HUES64 (cell line): Measurements from ENCODE around the gene AMER2.
"Not testable (repeated sequence)": the region's sequence is repeated elsewhere in the genome, so short reads cannot be mapped to it uniquely, and the experiment has no call there.

Experiments used
- H3K27ac ChIP-seq: 2 replicates; pipeline ENCODE4 v1.7.0; 2013; ENCODE audit warnings: low read depth, low read length, inconsistent platforms
- H3K27me3 ChIP-seq: 2 replicates; pipeline ENCODE4 v1.6.1; 2013; ENCODE audit warnings: mild to moderate bottlenecking, low read length; ENCODE audit not compliant: insufficient read depth
- H3K36me3 ChIP-seq: 2 replicates; pipeline ENCODE4 v1.6.1; 2013; ENCODE audit warnings: mild to moderate bottlenecking, low read length; ENCODE audit not compliant: insufficient read depth
- H3K4me1 ChIP-seq: 2 replicates; pipeline ENCODE4 v1.6.1; 2013; ENCODE audit warnings: mild to moderate bottlenecking, low read length, moderate library complexity; ENCODE audit not compliant: insufficient read depth
- H3K4me3 ChIP-seq: 2 replicates; pipeline ENCODE4 v1.5.1; 2013; ENCODE audit warnings: mild to moderate bottlenecking, low read length, moderate library complexity
- H3K9ac ChIP-seq: 2 replicates; pipeline ENCODE4 v1.6.1; 2013; ENCODE audit warnings: mild to moderate bottlenecking, low read depth, low read length
- H3K9me3 ChIP-seq: 2 replicates; pipeline ENCODE4 v1.6.1; 2013; ENCODE audit warnings: low read depth, low read length; ENCODE audit not compliant: insufficient read depth
- WGBS: fragments of 150-250, 120-280 bp; methylation state at CpG from one replicate; pipeline ENCODE4 v1.1.7; 2013; ENCODE audit warnings: missing lambda C conversion rate; 5-methylcytosine and 5-hydroxymethylcytosine counted together

The AMER2 gene

GRCh38 chr13:25170554-25171111 is 1.5 kb downstream of the AMER2 start:
- H3K9ac ChIP-seq = peak overlapping the region; percentile 22; the same call in 1 of the 2 replicates
- peaks cover 63% of the 10 kb centered on the region for H3K27me3 ChIP-seq
- no peaks in the 10 kb centered on the region for H3K36me3 ChIP-seq
- H3K4me1 ChIP-seq = peaks cover 15% of the 10 kb centered on the region
- H3K4me3 ChIP-seq = peak overlapping the region; percentile 54
- H3K9me3 ChIP-seq = no peaks in the 10 kb centered on the region
- H3K27ac ChIP-seq = no peak overlapping the region
- whole genome bisulfite sequencing = 1% methylated on average over 75 of the region's 75 CpGs

GRCh38 chr13:25169951-25170553 is 2.0 kb downstream of the AMER2 start:
- H3K9ac ChIP-seq = peak overlapping the region; percentile 22; the same call in 1 of the 2 replicates
- no peaks in the 10 kb centered on the region for H3K36me3 ChIP-seq
- H3K27me3 ChIP-seq = peaks cover 63% of the 10 kb centered on the region
- H3K9me3 ChIP-seq = no peaks in the 10 kb centered on the region
- peaks cover 21% of the 10 kb centered on the region for H3K4me1 ChIP-seq
- no peak overlapping the region for H3K27ac ChIP-seq
- 84% methylated on average over 37 of the region's 37 CpGs for WGBS
- peak overlapping the region; percentile 54 for H3K4me3 ChIP-seq

- no peak overlapping the region for H3K4me3 ChIP-seq
These were observed 2.7 kb downstream of the AMER2 start for GRCh38 chr13:25169356-25169755.

GRCh38 chr13:25168790-25169189 is 3.3 kb downstream of the AMER2 start:
- no peak overlapping the region for H3K4me3 ChIP-seq
- H3K27ac ChIP-seq = no peak overlapping the region
- 56% methylated on average over 3 of the region's 3 CpGs for WGBS
- H3K27me3 ChIP-seq = peaks cover 56% of the 10 kb centered on the region
- H3K36me3 ChIP-seq = no peaks in the 10 kb centered on the region
- peaks cover 20% of the 10 kb centered on the region for H3K4me1 ChIP-seq
- no peak overlapping the region for H3K9ac ChIP-seq
- H3K9me3 ChIP-seq = no peaks in the 10 kb centered on the region

More at GRCh38 chr13:25169356-25169755, 2.7 kb downstream of the AMER2 start:
- Histone ChIP-seq H3K27me3 (peaks cover 62% of the 10 kb centered on the region), H3K4me1 (peaks cover 21% of the 10 kb centered on the region), H3K9me3 (no peaks in the 10 kb centered on the region), H3K9ac (no peak overlapping the region), H3K27ac (no peak overlapping the region), H3K36me3 (no peaks in the 10 kb centered on the region)
- 93% methylated on average over 12 of the region's 12 CpGs for WGBS

GRCh38 chr13:25167382-25168174 is 4.5 kb downstream of the AMER2 start:
- H3K4me3 ChIP-seq = no peak overlapping the region
- no peaks in the 10 kb centered on the region for H3K36me3 ChIP-seq
- no peak overlapping the region for H3K27ac ChIP-seq
- no peaks in the 10 kb centered on the region for H3K9me3 ChIP-seq
- H3K4me1 ChIP-seq = peaks cover 10% of the 10 kb centered on the region
- WGBS = 87% methylated on average over 2 of the region's 3 CpGs
- H3K27me3 ChIP-seq = peaks cover 44% of the 10 kb centered on the region
- H3K9ac ChIP-seq = no peak overlapping the region

GRCh38 chr13:25166306-25166705 is 5.8 kb downstream of the AMER2 start:
- peaks cover 32% of the 10 kb centered on the region for H3K27me3 ChIP-seq
- no peaks in the 10 kb centered on the region for H3K36me3 ChIP-seq
- no peak overlapping the region for H3K9ac ChIP-seq
- H3K4me3 ChIP-seq = no peak overlapping the region
- H3K4me1 ChIP-seq = peaks cover 10% of the 10 kb centered on the region; the same call in 1 of the 2 replicates
- H3K9me3 ChIP-seq = no peaks in the 10 kb centered on the region
- no peak overlapping the region for H3K27ac ChIP-seq
- 93% methylated on average over 2 of the region's 3 CpGs for WGBS

GRCh38 chr13:25165663-25166062 is 6.4 kb downstream of the AMER2 start:
- no peak overlapping the region for H3K4me3 ChIP-seq
- peaks cover 10% of the 10 kb centered on the region; the same call in 1 of the 2 replicates for H3K4me1 ChIP-seq
- H3K27ac ChIP-seq = no peak overlapping the region
- no peaks in the 10 kb centered on the region for H3K9me3 ChIP-seq
- H3K27me3 ChIP-seq = peaks cover 25% of the 10 kb centered on the region
- 89% methylated on average over 6 of the region's 6 CpGs for WGBS
- H3K36me3 ChIP-seq = no peaks in the 10 kb centered on the region
- no peak overlapping the region for H3K9ac ChIP-seq

DNA sequence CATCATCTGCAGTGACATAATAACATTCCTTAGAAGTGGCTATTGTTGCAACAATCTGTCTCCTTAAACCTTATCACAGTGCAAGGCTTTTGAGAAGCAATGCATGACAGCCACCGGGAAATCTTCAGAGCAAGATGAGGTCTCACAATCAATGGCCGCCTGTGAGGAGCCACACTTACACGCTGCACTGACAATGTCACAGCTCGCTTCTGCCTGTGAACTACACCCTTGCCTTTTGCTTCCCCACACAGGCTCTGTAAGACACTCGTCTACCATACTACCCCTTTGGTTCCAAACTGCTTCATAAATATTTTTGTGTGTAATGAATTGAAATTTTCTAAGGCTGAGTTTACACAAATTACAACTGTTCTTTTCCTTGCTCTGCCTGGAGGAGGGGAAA is 6.9 kb downstream of the AMER2 start:
- not testable (repeated sequence) for H3K9me3 ChIP-seq, H3K9ac ChIP-seq, H3K4me3 ChIP-seq, H3K27ac ChIP-seq, H3K36me3 ChIP-seq
- Histone ChIP-seq H3K4me1 (peaks cover 10% of the 10 kb centered on the region; the same call in 1 of the 2 replicates), H3K27me3 (peaks cover 20% of the 10 kb centered on the region)
- 78% methylated on average over 5 of the region's 5 CpGs for whole genome bisulfite sequencing

DNA sequence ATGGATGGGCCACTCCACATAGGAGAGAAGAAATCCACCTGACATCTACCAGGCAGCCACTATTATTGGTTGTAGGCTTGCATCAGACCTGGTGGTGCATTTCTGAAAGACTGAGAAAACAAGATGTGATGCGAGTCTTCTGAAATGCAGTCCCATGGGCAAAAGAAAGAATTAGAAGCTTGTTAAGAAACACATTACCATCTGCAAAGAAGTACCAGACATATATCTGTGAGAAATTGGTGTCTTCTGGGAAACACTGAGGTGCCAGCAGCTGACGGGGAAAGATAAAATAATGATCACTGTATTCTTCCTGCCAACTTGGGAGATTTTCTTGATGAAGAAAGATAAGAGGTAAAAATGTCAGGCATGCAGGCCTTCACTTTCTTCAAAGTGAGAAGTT is 14.4 kb downstream of the AMER2 start:
- Histone ChIP-seq H3K9ac (no peak overlapping the region), H3K4me3 (no peak overlapping the region), H3K9me3 (no peaks in the 10 kb centered on the region), H3K27ac (no peak overlapping the region), H3K36me3 (no peaks in the 10 kb centered on the region), H3K27me3 (no peaks in the 10 kb centered on the region), H3K4me1 (peaks cover 19% of the 10 kb centered on the region)
- 97% methylated on average over 2 of the region's 2 CpGs for WGBS

- H3K4me3 ChIP-seq = no peak overlapping the region
- H3K9ac ChIP-seq = no peak overlapping the region
- whole genome bisulfite sequencing = 16% methylated on average over 2 of the region's 2 CpGs
- no peaks in the 10 kb centered on the region for H3K9me3 ChIP-seq
- H3K4me1 ChIP-seq = peaks cover 35% of the 10 kb centered on the region
- no peaks in the 10 kb centered on the region for H3K36me3 ChIP-seq
- peak overlapping the region; percentile 15; the same call in 1 of the 2 replicates for H3K27ac ChIP-seq
- H3K27me3 ChIP-seq = peaks cover 3% of the 10 kb centered on the region; the same call in 1 of the 2 replicates
These were observed 18.4 kb downstream of the AMER2 start for GRCh38 chr13:25153736-25154135.

DNA sequence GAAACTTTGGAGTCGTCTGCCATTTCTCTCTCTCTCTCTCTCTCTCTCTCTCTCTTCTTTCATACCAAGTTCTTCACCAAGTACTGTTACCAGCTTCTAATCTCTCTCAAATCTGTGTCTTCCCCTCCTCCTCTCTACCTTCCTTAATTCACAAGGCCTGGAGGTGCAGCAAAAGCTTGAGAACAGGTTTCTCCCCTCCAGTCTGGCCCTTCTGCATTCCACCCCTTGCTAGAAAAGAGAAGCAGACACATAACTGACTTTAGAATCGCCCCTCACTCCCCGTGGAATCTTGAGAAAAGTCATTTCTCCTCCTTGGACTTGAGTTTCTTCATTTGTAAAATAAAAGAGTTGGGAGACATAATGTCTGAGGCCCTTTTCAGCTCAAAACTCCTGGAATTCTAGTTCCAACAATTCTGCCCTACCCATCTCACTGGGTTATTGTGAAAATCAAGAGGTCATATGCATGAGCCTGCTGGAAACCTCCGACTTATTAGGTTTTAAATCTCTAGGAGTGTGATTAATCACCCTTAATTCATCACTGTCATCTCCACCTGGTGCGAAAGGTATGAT is 20.4 kb downstream of the AMER2 start:
- Histone ChIP-seq H3K4me3 (no peak overlapping the region), H3K27me3 (peaks cover 3% of the 10 kb centered on the region; the same call in 1 of the 2 replicates), H3K36me3 (no peaks in the 10 kb centered on the region), H3K9me3 (no peaks in the 10 kb centered on the region; the same call in 1 of the 2 replicates), H3K4me1 (peaks cover 35% of the 10 kb centered on the region), H3K9ac (no peak overlapping the region), H3K27ac (peak overlapping the region; percentile 24; the same call in 1 of the 2 replicates)
- 53% methylated on average over 3 of the region's 5 CpGs for WGBS
